ENCODE results near the gene MCM8. TPM values are rescaled to one million over a fixed set of nuclear protein-coding genes. Genes with fewer than 3 reads are reported as not detected.

The MCM8 gene
- total RNA-seq, 2 donors from 2014 or later: 26.1 to 43.0 TPM

DNA sequence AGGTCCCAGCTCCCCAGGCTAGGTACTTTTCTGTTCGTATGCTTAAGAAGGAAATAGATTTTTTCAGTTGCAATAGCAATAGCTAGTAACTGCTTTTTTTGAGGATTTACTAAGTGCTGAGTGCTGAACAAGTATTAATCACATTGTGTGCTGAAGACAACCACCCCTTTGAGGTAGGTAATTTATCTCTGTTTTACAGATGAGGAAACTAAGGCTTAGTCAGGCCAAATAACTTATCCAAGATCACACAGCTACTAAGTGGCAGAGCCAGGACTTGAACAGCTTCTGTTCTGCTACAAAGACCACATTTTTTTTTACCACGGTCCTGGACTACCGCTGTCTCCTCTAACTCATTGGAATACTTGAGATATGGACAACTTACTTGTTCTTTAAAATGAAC, 63.6 kb downstream of the MCM8 start:
- no peak overlapping the region for H3K4me3 Mint-ChIP-seq
- Histone ChIP-seq H3K9me3 (ENCODE audit: control insufficient read depth, low read length) (no peaks in the 10 kb centered on the region), H3K4me1 (ENCODE audit: control insufficient read depth, insufficient read depth, low read length) (no peaks in the 10 kb centered on the region), H3K27ac (ENCODE audit: low read depth, low read length) (no peak overlapping the region), H3K9ac (ENCODE audit: extremely low read depth, low read length, poor library complexity, severe bottlenecking) (no peak overlapping the region), H3K4me3 (ENCODE audit: low read length) (no peak overlapping the region), H3K36me3 (ENCODE audit: control insufficient read depth, insufficient read depth, low read length) (peaks cover 86% of the 10 kb centered on the region), H3K27me3 (ENCODE audit: control insufficient read depth, insufficient read depth, low read length, poor library complexity, severe bottlenecking) (no peaks in the 10 kb centered on the region)
- no peak for DNase-seq
- TF ChIP-seq, protein P1, sequence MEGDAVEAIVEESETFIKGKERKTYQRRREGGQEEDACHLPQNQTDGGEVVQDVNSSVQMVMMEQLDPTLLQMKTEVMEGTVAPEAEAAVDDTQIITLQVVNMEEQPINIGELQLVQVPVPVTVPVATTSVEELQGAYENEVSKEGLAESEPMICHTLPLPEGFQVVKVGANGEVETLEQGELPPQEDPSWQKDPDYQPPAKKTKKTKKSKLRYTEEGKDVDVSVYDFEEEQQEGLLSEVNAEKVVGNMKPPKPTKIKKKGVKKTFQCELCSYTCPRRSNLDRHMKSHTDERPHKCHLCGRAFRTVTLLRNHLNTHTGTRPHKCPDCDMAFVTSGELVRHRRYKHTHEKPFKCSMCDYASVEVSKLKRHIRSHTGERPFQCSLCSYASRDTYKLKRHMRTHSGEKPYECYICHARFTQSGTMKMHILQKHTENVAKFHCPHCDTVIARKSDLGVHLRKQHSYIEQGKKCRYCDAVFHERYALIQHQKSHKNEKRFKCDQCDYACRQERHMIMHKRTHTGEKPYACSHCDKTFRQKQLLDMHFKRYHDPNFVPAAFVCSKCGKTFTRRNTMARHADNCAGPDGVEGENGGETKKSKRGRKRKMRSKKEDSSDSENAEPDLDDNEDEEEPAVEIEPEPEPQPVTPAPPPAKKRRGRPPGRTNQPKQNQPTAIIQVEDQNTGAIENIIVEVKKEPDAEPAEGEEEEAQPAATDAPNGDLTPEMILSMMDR (conservative IDR thresholded peaks at IDR 0.05): no peak
- 90 to 100% methylated on average over 3 of the region's 3 CpGs for WGBS, 2 experiments (ENCODE audit: insufficient coverage in 1 of 2, insufficient read length in 1 of 2)
- H3K4me1 Mint-ChIP-seq: no peaks in the 10 kb centered on the region
- no peaks in the 10 kb centered on the region for H3K27me3 Mint-ChIP-seq (ENCODE audit: insufficient read depth)
- H3K27ac Mint-ChIP-seq: no peak overlapping the region
- peaks cover 72% of the 10 kb centered on the region for H3K36me3 Mint-ChIP-seq (ENCODE audit: low read depth)
- no peaks in the 10 kb centered on the region for H3K9me3 Mint-ChIP-seq

DNA sequence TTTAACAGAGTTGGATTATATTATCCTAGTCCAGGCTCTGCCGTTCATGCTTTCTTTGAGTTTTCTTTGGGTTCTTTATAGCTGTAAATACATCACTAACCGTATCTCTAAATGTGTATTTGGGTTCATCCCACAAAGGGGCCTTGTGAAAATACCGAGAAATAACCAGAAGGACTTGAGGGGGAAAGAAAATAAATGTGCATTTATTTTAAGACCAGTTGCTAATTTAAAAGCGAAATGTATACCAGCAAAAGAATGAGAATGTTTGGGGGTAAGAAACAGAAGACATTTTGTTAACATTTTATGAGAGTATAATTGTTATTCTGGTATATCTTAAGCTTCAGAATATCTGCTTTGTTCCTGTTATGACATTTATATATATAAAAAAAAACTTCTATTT, 64.5 kb downstream of the MCM8 start:
- H3K4me3 ChIP-seq (ENCODE audit: low read length): no peak overlapping the region
- no peaks in the 10 kb centered on the region for H3K27me3 Mint-ChIP-seq (ENCODE audit: insufficient read depth)
- H3K27ac Mint-ChIP-seq: no peak overlapping the region
- H3K27me3 ChIP-seq (ENCODE audit: control insufficient read depth, insufficient read depth, low read length, poor library complexity, severe bottlenecking): no peaks in the 10 kb centered on the region
- no peaks in the 10 kb centered on the region for H3K9me3 ChIP-seq (ENCODE audit: control insufficient read depth, low read length)
- TF ChIP-seq, protein P1 (conservative IDR thresholded peaks at IDR 0.05): no peak
- H3K27ac ChIP-seq (ENCODE audit: low read depth, low read length): no peak overlapping the region
- H3K36me3 Mint-ChIP-seq (ENCODE audit: low read depth): peaks cover 70% of the 10 kb centered on the region
- H3K9ac ChIP-seq (ENCODE audit: extremely low read depth, low read length, poor library complexity, severe bottlenecking): no peak overlapping the region
- no peak overlapping the region for H3K4me3 Mint-ChIP-seq
- no peaks in the 10 kb centered on the region for H3K4me1 Mint-ChIP-seq
- peaks cover 80% of the 10 kb centered on the region for H3K36me3 ChIP-seq (ENCODE audit: control insufficient read depth, insufficient read depth, low read length)
- no peaks in the 10 kb centered on the region for H3K9me3 Mint-ChIP-seq
- no peak for DNase-seq
- WGBS, 2 experiments (ENCODE audit: insufficient coverage in 1 of 2, insufficient read length in 1 of 2): 92 to 96% methylated on average over 3 to 4 of the region's 4 CpGs
- no peaks in the 10 kb centered on the region for H3K4me1 ChIP-seq (ENCODE audit: control insufficient read depth, insufficient read depth, low read length)

DNA sequence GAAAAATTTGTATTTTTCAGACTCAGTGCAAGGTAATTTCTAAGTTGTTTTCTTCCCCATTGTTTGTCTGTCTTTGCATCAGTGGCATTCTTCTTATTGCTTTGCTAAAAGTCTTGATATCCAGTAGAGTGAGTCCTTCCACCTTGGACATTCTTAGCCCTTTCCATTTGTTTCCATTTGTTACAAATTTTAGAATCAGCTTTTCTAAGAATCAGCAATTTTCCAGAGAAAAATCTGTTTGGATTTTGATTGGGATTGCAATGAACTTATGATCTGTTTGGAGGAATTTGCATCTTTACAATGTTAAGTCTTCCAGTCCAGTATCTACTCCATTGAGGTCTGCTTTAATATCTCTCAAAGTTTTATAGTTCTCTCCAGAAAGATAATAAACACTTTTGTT, 67.0 kb downstream of the MCM8 start:
- H3K27me3 ChIP-seq (ENCODE audit: control insufficient read depth, insufficient read depth, low read length, poor library complexity, severe bottlenecking): no peaks in the 10 kb centered on the region
- peaks cover 1% of the 10 kb centered on the region for H3K9me3 Mint-ChIP-seq
- TF ChIP-seq, protein P1 (conservative IDR thresholded peaks at IDR 0.05): no peak
- no peaks in the 10 kb centered on the region for H3K27me3 Mint-ChIP-seq (ENCODE audit: insufficient read depth)
- no peak overlapping the region for H3K4me3 ChIP-seq (ENCODE audit: low read length)
- H3K27ac Mint-ChIP-seq: no peak overlapping the region
- H3K9me3 ChIP-seq (ENCODE audit: control insufficient read depth, low read length): peaks cover 4% of the 10 kb centered on the region
- H3K36me3 Mint-ChIP-seq (ENCODE audit: low read depth): peaks cover 64% of the 10 kb centered on the region
- H3K4me1 ChIP-seq (ENCODE audit: control insufficient read depth, insufficient read depth, low read length): no peaks in the 10 kb centered on the region
- H3K27ac ChIP-seq (ENCODE audit: low read depth, low read length): no peak overlapping the region
- H3K36me3 ChIP-seq (ENCODE audit: control insufficient read depth, insufficient read depth, low read length): peaks cover 68% of the 10 kb centered on the region
- no peak for DNase-seq
- H3K4me1 Mint-ChIP-seq: no peaks in the 10 kb centered on the region
- H3K4me3 Mint-ChIP-seq: no peak overlapping the region
- H3K9ac ChIP-seq (ENCODE audit: extremely low read depth, low read length, poor library complexity, severe bottlenecking): no peak overlapping the region
